Measurements from ENCODE around the gene DNM3.
"Not testable (repeated sequence)": the region's sequence is repeated elsewhere in the genome, so short reads cannot be mapped to it uniquely, and the experiment has no call there.

Gene DNM3

DNA sequence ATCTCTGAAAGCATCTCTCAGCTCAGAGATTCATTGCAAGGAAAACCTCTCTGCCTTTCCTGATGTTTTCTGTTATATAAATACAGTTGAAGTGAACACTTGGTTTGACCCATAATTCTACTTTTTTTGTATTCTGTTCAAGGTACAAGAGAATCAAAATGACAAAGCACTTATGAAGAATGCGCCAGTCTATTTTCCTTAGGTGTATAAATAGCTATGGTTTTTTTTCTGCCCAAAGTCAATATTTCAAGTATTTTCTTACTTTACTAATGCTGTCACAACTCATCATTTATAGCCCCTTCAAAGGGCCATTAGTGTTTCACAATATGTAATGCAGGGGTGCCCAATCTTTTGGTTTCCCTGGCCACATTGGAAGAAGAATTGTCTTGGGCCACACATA lies 436.7 kb downstream of the DNM3 start:
- no peak for DNase-seq

DNA sequence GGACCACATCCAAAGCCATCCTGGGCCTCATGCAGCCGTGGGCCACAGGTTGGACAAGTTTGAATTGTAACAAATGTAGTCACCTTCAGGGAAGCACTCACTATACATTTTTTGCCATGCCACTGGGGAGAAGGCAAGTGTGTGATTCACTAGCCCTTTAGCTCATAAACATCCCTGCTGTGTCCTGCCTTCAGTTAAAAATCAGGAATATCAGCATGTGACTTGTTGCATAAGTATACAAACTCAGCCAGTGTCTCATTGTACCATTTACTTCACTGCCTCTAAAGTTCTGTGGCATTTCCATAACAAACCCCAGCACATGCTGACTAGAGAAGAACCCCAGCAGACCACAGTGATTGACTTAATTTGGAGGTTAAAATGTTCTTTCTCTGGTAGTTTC lies 437.2 kb downstream of the DNM3 start:
- no peak for DNase-seq

DNA sequence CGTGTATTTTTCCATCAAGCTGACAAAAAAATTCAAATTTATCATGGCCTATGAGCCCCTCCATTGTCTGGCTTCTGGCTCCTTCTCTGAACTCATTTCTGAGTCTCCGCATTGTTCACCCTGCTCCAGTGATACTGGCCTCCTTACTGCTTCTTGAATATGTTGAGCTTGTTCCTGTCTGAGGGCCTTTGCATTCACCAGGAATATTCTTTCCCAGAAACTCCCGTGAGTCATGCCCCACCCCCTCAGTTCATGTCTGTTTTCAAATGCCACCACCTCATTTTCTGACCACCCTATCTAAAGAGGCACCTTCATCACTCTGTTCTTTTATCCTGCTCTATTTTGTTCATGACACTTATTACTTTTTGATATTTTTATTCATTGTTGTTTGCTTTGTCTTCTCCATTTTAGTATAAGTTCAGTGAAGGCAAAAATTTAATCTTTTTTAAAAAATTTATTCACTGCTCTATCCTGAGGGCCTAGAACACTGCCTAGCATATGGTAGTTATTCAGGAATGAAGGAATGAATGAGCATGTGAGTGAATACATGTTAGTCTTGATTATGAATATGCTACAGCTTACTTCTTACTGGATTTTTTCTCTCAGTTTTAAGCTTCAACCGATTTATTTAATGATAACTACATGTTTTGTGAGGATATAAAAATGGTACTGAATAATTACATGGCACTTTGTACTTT lies 438.8 kb downstream of the DNM3 start:
- no peak for DNase-seq

DNA sequence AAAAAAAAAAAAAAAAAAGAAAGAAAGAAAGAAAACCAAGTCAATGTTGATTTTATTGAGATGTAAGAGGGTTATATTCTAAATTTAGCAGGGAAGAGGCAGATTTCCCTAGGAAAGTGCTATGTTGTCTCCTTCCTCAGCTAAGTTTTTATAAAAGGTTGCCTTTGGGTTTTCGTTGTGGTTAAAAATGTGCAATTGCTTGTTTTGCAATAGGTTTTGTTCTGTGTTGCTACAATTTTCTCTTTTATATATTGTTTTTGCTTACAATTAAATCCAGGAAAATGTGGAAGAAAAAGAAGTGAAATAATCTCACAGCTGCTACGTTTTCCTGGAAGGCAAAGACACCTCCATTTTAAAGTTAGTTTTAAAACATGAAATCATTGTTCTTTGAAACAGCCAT lies 442.5 kb downstream of the DNM3 start:
- DNase-seq, result no peak

DNA sequence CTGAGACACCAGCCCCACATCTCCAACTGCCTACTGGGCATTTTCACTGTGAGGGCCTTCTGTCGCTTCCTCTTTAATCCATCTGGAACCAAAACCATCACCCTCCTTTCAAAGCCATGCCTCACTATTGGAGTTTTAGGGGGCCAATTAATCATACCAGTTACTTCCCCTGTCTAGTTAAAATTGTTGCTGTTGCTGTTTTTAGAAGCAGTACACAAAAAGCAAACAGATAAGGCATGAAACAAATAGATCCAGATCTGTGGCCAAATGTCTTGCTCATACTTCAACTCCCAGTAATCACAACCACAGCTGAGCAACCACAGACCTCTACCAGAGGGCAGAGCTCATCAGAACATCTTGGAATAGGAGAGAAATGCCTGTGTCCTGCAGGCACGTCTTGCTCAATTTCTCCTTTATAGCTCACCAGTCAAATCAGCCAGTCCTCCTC lies 445.4 kb downstream of the DNM3 start:
- no peak for DNase-seq

DNA sequence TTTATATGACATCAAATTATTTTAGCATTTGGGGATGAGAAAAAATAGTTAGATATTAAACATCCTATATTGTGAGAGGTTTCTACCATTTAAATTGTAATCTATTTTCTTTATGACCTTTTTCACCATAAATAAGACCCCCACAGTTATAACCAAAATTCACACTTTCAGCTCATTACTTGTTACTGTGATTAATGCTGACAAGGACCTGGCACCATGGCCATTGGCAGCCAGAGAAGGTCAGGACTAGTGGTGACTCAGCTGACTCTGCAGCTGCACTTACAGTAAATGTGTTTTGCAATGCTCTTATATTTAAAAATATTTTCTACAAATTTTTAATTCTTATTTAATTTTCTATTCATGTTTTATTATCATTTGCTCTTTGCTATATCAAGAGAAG lies 445.9 kb downstream of the DNM3 start:
- DNase-seq, result no peak

DNA sequence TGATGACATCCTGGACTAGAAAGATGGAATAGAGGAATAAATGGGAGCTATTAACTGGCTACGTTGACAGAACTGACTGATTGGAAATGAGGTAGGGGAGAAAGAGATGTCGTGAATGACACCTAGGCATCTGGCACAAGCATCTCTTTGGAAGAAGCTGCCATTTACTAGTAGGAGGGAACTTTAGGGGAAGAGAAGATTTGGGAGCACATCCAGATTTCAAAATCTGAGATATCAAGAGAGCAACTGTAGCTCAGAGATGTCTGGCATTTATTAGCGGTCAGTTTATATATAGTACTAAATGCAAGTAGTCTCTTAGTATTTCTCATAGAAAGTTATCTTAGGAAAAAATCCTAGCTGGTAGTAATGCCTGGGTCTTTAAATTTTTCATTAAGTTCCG lies 447.3 kb downstream of the DNM3 start:
- DNase-seq, result no peak

DNA sequence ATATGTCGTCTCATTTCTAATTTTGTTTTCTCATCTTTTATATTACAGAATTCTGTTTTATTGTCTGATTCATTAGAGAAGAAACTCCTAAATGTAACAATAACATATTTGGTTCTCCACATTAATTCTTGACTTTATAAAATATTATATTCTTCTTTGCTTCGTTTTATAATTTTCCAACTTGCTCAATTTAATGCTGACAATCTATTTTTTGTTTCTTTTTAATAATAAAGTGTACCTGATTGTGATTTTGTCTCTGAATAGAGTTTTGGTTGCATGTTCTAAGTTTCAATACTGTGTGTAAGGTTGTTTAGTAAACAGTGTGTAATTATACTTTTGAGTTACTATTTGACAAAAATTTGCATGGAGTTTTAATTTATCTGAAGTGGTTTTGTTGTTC lies 448.1 kb downstream of the DNM3 start:
- no peak for DNase-seq

DNA sequence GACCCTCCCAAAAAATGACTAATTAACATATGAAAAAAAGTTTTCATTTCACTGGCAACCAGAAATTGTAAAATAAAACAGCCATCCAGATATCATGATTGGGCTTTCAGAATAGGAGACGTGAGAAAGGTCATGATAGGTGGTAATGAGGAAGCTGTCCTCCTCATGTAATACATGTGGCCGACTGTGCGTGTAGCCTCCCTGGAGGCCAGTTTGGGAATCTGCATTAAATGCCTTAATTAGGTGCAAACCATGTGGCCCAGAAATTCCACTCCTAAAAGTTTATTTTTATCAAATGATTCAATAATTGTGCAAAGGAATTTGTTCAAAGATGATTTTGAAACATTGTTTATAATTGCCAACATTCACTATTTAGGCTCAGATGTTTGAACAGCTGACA lies 451.5 kb downstream of the DNM3 start:
- no peak for DNase-seq

DNA sequence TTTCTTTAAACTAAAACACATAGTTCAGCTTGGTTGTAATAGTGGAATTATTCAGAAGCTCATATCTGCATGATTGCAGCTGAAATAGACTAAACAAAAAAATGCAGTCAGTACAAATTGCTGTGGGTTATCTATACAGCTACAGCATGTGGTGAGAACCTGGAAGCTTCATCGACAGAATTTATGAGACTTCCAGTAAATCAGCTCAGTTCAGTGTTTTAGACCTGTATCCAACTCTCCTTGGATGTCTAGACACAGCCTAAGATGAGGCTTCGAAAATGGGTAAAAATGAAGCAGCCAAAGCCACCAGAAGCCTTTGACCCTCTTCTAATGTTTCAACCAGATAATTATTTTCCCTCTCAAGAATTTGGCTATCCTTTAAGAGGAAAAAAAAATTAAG lies 452.1 kb downstream of the DNM3 start:
- no peak for DNase-seq

DNA sequence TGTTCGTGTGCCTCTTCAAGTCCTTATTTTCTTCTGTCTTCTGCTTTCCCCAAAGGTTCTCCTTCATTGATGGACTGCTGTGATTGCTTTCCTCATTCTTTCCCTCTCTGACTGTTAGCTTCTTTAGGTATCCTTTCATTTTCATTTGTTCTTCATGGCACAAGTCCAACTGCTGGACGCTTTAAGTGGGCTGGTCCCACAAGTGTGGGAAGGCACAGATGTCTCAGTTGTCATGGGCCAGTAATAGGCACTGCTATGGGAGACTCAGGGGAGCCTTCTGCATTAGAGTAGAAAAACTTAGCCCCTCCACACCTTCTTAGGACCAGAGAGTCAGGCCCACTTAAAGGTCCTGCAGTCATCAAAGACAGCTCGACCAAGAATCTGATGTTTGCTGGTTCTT lies 456.8 kb downstream of the DNM3 start:
- no peak for DNase-seq

DNA sequence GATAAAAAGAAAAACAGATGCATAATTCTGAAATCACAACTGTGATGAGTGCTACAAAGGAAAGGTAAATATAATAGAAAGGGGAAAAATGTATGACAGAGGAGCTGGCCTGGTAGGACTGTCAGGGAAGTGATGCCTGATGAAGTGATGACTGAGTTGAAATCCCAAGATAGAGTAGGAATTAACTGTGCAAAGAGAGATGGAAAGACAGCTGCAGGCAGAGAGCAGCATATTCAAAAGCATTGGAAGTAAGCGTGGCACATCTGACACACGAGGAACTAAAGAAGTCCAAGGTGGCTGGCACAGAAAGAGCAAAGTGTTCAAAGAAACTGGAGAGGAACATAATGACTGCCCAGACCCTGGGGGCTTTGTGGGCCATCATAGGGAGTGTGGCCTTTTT lies 457.6 kb downstream of the DNM3 start:
- DNase-seq, result no peak

DNA sequence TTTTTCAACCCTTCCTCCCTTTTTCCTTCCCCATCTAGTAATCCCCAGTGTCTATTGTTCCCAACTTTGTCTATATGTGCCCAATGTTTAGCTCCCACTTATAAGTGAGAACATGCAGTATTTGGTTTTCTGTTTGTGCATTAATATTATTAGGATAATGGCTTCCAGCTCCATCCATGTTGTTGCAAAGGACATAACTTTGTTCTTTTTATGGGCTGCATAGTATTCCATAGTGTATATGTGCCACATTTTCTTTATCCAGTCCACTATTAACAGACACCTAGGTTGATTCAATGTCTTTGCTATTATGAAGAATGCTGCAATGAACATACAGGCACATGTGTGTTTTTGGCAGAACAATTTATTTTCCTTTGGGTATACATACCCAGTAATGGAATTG lies 458.2 kb downstream of the DNM3 start:
- DNase-seq, result no peak

DNA sequence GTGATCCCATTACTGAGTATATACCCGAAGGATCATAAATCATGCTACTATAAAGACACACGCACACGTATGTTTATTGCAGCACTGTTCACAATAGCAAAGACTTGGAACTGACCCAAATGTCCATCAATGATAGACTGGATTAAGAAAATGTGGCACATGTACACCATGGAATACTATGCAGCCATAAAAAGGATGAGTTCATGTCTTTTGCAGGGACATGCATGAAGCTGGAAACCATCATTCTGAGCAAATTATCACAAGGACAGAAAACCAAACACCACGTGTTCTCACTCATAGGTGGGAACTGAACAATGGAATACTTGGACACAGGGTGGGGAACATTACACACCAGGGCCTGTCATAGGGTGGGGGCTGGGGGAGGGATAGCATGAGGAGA lies 466.2 kb downstream of the DNM3 start:
- DNase-seq, result not testable (repeated sequence)

DNA sequence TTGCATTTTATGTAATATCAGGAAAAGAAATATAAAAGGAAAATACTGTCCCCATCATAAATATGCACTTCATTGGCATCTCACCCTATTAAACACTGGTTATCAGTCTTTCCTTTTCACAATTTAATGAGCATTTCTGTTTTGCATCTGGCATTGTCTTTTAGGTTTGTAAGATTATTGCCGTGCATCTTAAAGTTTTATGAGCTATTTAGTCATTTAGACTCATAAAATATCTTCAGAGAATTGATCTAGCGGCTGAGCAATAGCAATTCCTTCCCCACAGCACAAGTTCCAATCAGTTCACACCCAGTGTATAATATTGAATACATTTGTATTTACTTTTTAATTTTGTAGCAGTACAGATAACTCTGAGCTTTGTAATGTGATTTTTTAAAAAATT lies 466.8 kb downstream of the DNM3 start:
- DNase-seq, result no peak

DNA sequence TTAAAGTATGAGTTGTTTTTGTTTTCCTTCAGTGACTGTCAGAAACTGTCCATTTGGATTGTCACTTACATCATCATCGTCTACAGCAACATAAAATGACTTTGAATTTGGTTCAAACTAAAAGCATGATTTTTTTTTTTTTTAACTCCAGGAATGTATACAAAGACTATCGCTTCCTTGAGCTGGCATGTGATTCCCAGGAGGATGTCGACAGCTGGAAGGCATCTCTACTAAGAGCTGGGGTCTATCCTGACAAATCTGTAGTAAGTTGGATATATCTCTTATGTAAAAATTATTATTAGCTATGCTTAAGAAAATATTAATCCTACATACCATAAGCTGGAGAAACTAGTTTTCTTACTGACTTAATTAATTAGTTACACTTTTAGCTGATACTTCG lies 467.3 kb downstream of the DNM3 start:
- DNase-seq, result no peak

DNA sequence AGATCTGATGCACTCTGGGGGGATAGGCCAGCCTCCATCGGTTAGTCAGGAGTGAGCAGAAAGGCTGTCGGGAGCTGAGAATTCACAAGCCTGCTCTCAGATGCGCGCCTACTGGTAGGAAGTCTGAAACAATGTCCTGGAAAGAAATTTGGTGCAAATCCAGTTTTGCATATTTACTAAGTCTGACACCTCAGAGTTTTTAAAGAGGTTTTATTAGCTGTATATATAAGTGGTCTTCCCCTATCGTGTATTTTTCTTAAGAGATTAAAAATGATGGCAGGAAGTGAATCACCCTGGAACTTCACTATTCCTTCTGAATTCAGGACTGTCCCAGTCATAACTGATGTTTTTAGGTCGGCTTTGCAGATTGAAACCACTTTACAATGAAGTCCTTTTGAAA lies 479.4 kb downstream of the DNM3 start:
- DNase-seq, result no peak

DNA sequence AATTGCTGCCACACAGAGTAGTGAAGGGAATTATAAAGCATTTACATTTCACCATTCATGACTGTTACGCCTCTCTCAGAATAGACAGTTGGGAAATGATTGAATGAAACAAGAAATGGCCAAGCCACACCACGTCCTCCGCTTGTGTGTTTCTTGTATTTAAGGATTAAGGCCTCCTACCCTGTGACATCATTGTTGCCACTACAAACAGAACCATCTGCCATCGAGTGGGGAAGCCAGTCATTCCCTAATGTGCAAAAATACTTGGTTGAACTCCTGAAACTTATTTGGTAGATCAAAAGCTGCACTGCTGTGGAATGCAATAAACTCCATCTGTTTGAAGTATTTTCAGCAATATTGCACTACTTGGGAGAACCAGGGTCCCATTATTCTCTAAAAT lies 480.2 kb downstream of the DNM3 start:
- DNase-seq, result peak; percentile 29

DNA sequence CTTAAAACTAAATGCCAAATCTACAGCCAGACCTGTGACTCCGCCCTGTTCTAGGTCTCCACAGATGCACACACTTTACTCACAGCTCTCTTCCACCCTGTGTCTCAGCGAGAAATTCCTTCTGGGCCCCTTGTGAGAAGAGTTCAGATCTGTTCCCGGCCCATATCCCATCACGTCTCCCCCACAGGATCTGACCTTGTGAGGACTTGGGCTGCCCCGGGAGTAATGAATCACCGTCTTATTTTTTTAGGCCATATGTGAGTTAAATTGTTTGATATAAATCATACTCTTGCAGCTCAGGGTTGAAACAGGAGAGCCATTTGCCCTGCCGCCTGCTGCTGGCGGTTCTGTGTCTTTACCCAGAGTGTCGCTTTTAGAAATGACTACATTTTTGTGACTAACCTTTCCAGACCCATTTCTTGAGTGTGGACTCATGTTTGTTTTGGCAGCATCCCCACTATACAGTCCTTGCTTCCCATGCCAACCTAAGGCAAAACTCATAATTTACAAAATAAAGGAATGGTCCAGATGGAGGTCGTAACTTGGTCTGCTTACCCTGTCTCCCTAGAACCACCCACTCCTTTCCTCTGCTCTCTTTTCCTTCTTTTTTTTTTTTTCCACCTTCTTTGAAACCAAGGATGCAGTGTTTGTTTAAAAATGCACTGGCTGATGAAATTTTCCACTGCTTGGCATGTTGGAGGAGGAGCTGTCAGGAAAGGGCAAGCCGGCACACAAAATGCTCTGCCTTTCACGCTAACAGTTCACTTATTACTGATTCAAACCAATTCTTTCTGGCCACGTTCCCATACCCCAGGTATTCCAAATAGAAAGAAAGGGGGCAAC lies 481.1 kb downstream of the DNM3 start:
- peak; percentile 75 for DNase-seq

DNA sequence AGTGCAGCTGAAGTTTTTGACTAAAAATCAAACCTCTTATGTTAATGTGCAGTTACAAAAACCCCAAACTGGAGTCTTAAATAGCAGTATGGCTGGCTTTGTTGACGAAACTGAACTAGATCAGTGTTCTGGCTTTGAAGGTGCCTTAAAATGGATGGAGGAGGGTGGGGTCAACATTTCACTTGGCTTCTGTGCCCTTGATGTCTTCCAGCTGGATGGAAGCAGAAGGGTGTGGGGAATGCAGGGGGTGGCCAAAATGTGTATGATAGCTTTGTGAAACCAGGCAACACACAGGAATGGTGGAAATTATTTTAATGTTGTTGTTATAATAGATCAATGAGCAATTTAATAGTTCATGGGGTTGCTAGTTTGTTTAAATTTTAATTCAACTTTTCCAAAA lies 482.4 kb downstream of the DNM3 start:
- DNase-seq, result no peak

DNA sequence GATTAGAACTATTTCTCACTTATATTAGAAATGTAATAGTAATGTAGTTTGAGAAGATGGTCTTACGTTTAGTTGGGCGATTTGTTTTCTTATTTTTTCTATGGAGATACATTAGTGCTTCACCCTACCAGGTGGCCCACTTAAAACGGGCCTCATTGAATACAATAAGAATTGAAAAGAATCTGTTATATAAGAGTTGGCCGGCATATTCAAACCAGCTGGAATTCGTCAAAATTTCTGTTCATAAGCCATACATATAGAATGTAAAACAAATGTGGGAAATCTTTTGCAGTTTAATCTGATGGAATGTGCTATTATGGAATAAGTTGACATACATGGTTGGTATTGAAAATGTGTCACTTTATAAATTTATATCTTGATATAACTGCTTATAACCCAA lies 482.8 kb downstream of the DNM3 start:
- DNase-seq, result no peak

DNA sequence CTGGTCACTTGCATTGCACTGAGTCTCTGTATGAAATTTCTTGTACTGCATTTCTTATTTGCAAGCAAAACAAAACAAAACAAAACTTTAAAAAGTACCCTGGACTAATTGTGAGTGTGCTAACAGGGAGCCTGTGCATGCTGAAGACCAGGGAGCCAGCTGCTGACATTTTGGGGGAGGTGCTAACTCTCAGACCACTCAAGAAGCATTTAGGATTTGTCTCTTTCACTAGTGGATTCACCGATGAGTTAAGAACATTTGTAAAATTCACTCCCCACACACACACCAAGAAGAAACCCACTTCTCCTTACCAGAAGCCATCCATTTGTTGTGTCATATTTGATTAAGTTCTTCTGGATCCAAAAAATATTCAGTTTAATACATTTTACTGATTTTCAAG lies 483.5 kb downstream of the DNM3 start:
- DNase-seq, result no peak

DNA sequence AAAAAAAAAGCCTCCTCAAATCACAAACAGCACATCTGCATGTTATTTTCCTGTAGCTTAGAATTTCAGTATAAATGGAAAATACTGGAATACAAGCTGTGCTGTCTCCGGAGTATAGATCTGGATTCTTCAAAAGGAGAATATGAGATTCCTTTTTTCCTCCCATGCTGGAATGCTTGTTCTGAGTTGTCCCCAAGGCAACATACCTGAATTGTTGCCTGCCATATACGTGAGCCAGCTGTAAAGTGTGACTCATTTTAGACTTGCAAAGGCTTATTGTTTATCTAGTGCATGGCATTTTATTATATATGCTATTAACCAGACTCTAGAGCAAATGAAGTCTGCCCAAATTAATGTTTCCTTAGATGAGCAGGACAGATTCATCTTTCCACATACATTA lies 484.2 kb downstream of the DNM3 start:
- DNase-seq, result no peak

DNA sequence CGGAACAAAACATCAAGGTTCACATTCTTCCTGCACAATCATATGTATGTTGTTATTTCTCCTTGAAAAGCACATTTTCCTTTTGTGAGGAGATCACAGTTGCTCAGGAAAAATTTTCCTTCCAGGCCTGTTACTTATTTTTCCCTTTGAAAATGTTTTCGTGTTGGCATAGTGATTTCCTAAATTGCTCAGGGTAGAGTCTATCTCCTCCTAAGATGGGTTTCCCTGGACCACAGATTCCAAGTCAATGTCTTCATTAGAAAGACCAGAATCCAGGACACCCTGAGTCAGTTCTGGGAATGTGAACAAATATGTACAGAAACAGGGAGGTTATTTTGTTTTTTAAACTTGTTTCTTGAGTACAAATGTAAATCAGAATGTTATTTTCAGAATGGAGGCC lies 484.8 kb downstream of the DNM3 start:
- DNase-seq, result no peak

All from right kidney (tissue), 1 donor.